Loucy (cell line): ENCODE data around the gene IP6K3.

ENCODE experiments used
- H2AFZ ChIP-seq: fragments of 200-600 bp; sonication (generic); 2 replicates; pipeline ENCODE4 v1.6.0; 2016; ENCODE audit warnings: antibody characterized with exemption, mild to moderate bottlenecking, low read length, moderate library complexity
- H3F3A ChIP-seq: fragments of 200-600 bp; 2 replicates; pipeline ENCODE4 v1.6.0; 2016; ENCODE audit warnings: antibody characterized with exemption, low read depth, mild to moderate bottlenecking
- H3K27me3 ChIP-seq: fragments of 200-600 bp; sonication (generic); 2 replicates; pipeline ENCODE4 v1.6.1; 2014; ENCODE audit warnings: low read length, mild to moderate bottlenecking; ENCODE audit not compliant: insufficient read depth, poor library complexity, severe bottlenecking
- H3K36me3 ChIP-seq: fragments of 200-600 bp; sonication (generic); 2 replicates; pipeline ENCODE4 v1.6.1; 2016; ENCODE audit warnings: low read length; ENCODE audit not compliant: insufficient read depth
- H3K4me1 ChIP-seq: fragments of 200-600 bp; sonication (generic); 2 replicates; pipeline ENCODE4 v1.5.1; 2014; ENCODE audit warnings: low read length, mild to moderate bottlenecking; ENCODE audit not compliant: insufficient read depth, poor library complexity, severe bottlenecking
- H3K4me2 ChIP-seq: fragments of 200-600 bp; sonication (generic); 2 replicates; pipeline ENCODE4 v1.6.0; 2014; ENCODE audit warnings: antibody characterized with exemption, low read length, low read depth, mild to moderate bottlenecking; ENCODE audit not compliant: poor library complexity, severe bottlenecking
- H3K4me3 ChIP-seq: fragments of 200-600 bp; sonication (generic); 2 replicates; pipeline ENCODE4 v1.5.1; 2014; ENCODE audit warnings: low read length, mild to moderate bottlenecking, mixed read lengths; ENCODE audit not compliant: poor library complexity, severe bottlenecking
- H3K79me2 ChIP-seq: fragments of 200-600 bp; sonication (generic); 2 replicates; pipeline ENCODE4 v1.6.1; 2014; ENCODE audit warnings: low read length; ENCODE audit not compliant: insufficient read depth
- H3K9ac ChIP-seq: fragments of 200-600 bp; sonication (generic); 2 replicates; pipeline ENCODE4 v1.6.0; 2014; ENCODE audit warnings: mild to moderate bottlenecking, low read depth, low read length, moderate library complexity; ENCODE audit not compliant: poor library complexity, severe bottlenecking
- H3K9me2 ChIP-seq: fragments of 200-600 bp; sonication (generic); replicated peaks from 2 replicates; pipeline ENCODE4 v1.6.1; 2016; ENCODE audit warnings: low read depth, low read length, mixed read lengths
- H3K9me3 ChIP-seq: fragments of 200-600 bp; sonication (generic); 2 replicates; pipeline ENCODE4 v1.6.1; 2014; ENCODE audit warnings: mild to moderate bottlenecking, antibody characterized with exemption, low read length, low read depth; ENCODE audit not compliant: insufficient read depth
- H4K20me1 ChIP-seq: fragments of 200-600 bp; sonication (generic); 2 replicates; pipeline ENCODE4 v1.6.0; 2014; ENCODE audit warnings: antibody characterized with exemption, low read length, mild to moderate bottlenecking; ENCODE audit not compliant: insufficient read depth, poor library complexity, severe bottlenecking
- CTCF ChIP-seq: fragments of 200-600 bp; sonication (generic); conservative IDR thresholded peaks from 2 replicates; pipeline ENCODE4 v1.5.1; 2014; ENCODE audit warnings: mild to moderate bottlenecking, antibody characterized with exemption, low read length
- EZH2phosphoT487 ChIP-seq: fragments of 200-600 bp; IDR thresholded peaks from 2 replicates; pipeline ENCODE4 v1.6.1; 2018; ENCODE audit warnings: antibody characterized with exemption, mild to moderate bottlenecking, moderate library complexity, borderline replicate concordance

The IP6K3 gene

DNA sequence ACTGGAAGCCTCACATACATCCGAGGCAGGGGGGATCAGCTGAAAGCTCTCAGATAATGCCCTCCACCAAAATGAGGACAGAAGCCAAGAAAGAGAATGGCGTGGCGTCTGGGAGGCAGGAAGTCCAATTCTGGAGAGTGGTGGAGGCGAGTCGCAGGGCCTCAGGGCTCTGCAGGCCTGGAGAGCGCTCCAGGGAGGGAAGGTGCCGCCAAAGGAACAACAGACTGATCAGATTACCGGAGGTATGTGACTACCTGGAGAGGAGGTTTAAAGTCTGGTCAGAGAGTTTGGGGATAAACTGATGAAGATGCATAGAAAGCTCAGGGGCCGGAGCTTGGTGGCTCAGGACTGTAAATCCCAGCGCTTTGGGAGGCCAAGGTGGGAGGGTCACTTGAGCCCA lies 11.2 kb upstream of the IP6K3 start:
- H3F3A ChIP-seq: no peaks in the 10 kb centered on the region
- peaks cover 22% of the 10 kb centered on the region for H3K4me1 ChIP-seq
- H3K9ac ChIP-seq: no peak overlapping the region
- no peaks in the 10 kb centered on the region for H3K79me2 ChIP-seq
- TF ChIP-seq EZH2phosphoT487 (no peak), CTCF (no peak)
- no peaks in the 10 kb centered on the region for H4K20me1 ChIP-seq
- H3K9me3 ChIP-seq: no peaks in the 10 kb centered on the region
- H3K27me3 ChIP-seq: no peaks in the 10 kb centered on the region
- no peak overlapping the region for H3K4me2 ChIP-seq
- no peak overlapping the region for H3K4me3 ChIP-seq
- H3K9me2 ChIP-seq: no peaks in the 10 kb centered on the region
- H2AFZ ChIP-seq: no peak overlapping the region
- no peaks in the 10 kb centered on the region for H3K36me3 ChIP-seq

GRCh38 chr6:33757113-33757512 lies 10.4 kb upstream of the IP6K3 start:
- Histone ChIP-seq H3K79me2 (no peaks in the 10 kb centered on the region), H2AFZ (no peak overlapping the region), H3K4me3 (no peak overlapping the region), H3K27me3 (no peaks in the 10 kb centered on the region), H3F3A (no peaks in the 10 kb centered on the region), H3K36me3 (no peaks in the 10 kb centered on the region), H4K20me1 (no peaks in the 10 kb centered on the region), H3K4me2 (no peak overlapping the region), H3K4me1 (peaks cover 27% of the 10 kb centered on the region), H3K9ac (no peak overlapping the region), H3K9me3 (no peaks in the 10 kb centered on the region), H3K9me2 (no peaks in the 10 kb centered on the region)
- TF ChIP-seq CTCF (no peak), EZH2phosphoT487 (no peak)

DNA sequence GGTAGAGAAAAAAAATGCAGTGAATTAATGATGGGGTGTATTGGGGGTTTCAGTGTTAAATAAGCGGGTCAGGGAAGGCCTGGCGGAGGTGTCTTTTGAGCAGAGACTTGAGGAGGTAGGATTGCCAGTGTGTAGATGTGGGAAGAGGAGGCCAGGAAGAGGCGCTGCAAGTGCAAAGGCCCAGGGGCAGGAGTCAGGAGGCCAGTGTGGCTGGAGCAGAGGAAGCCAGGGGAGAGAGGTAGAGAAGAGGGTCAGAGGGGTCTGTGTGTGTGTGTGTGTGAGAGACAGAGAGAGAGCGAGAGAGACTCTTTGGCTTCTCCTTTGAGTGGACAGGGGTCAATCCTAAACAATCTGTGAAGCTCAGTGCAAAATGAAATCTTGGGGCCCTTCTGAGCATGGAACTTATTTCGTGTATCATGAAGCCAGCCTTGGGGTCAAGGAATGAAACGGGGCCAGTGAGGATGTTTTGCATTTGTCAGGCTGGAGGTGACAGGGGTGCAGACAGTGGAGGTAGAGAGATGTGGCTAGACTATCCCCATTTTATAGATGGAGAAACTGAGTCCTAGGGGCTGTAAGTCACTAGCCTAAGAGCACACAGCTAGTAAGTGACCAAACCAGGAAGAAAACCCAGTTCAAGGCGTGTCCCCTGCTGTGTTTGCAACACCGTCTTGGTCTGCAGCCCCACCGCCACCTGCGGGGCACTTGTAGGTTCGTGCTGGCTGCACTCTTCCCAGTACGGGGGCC lies 9.7 kb upstream of the IP6K3 start:
- Histone ChIP-seq H3K9me2 (no peaks in the 10 kb centered on the region), H2AFZ (no peak overlapping the region), H3K4me2 (no peak overlapping the region), H3K9me3 (no peaks in the 10 kb centered on the region), H3K36me3 (no peaks in the 10 kb centered on the region), H3K4me1 (peaks cover 20% of the 10 kb centered on the region), H3K9ac (no peak overlapping the region), H3K27me3 (no peaks in the 10 kb centered on the region), H4K20me1 (no peaks in the 10 kb centered on the region), H3F3A (no peaks in the 10 kb centered on the region), H3K79me2 (no peaks in the 10 kb centered on the region), H3K4me3 (no peak overlapping the region)
- TF ChIP-seq CTCF (no peak), EZH2phosphoT487 (no peak)
